ENCODE data around the gene ZNF584. TPM values are rescaled to one million over a fixed set of nuclear protein-coding genes. Genes with fewer than 3 reads are reported as not detected.

The ZNF584 gene
- total and polyA plus RNA-seq, 2 experiments from 2014 or later = 2.3 to 8.1 TPM

DNA sequence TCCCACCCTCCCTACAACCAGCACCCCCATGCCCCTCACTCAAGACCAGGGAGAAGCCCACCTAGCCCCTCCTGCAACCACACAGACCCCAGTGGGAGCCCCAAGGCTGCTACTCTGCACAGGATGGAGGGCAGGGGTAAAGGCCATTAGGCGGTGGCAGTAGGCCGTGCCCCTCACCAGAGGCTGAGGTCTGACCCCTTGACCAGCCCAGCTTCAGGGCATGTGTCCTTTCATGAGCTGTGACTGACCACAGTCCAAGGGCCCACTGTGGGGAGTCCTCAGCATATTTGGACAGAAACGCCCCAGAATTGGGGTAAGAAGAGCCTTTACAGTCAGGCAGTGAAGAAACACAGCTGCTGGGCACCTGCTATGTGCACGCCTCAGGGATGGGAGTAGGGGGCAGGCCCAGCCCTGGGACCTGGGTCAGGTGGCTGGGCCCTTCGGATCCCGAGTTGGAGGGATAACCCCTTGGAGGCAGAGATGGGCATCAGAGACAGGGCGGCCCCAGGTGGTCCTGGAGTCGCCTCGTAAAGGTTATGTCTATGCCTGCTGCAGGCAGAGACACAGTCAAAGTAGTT lies 23.0 kb upstream of the ZNF584 start:
- peaks cover 25% of the 10 kb centered on the region for H3F3A ChIP-seq (replicated peaks; ENCODE audit: low read depth)
- peaks cover 21% of the 10 kb centered on the region for H3K4me1 Mint-ChIP-seq
- peak overlapping the region; percentile 99 for H3K4me3 Mint-ChIP-seq
- TF ChIP-seq, protein P1, sequence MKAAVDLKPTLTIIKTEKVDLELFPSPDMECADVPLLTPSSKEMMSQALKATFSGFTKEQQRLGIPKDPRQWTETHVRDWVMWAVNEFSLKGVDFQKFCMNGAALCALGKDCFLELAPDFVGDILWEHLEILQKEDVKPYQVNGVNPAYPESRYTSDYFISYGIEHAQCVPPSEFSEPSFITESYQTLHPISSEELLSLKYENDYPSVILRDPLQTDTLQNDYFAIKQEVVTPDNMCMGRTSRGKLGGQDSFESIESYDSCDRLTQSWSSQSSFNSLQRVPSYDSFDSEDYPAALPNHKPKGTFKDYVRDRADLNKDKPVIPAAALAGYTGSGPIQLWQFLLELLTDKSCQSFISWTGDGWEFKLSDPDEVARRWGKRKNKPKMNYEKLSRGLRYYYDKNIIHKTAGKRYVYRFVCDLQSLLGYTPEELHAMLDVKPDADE (IDR thresholded peaks at IDR 0.05) = no peak
- TF ChIP-seq ZNF114 (CRISPR knock-in tag; IDR thresholded peaks at IDR 0.05) (no peak), NANOG (IDR thresholded peaks at IDR 0.05; ENCODE audit: borderline replicate concordance) (no peak), CREB1 (CRISPR knock-in tag; IDR thresholded peaks at IDR 0.05; ENCODE audit: low read depth) (no peak)
- TF ChIP-seq, protein P2, sequence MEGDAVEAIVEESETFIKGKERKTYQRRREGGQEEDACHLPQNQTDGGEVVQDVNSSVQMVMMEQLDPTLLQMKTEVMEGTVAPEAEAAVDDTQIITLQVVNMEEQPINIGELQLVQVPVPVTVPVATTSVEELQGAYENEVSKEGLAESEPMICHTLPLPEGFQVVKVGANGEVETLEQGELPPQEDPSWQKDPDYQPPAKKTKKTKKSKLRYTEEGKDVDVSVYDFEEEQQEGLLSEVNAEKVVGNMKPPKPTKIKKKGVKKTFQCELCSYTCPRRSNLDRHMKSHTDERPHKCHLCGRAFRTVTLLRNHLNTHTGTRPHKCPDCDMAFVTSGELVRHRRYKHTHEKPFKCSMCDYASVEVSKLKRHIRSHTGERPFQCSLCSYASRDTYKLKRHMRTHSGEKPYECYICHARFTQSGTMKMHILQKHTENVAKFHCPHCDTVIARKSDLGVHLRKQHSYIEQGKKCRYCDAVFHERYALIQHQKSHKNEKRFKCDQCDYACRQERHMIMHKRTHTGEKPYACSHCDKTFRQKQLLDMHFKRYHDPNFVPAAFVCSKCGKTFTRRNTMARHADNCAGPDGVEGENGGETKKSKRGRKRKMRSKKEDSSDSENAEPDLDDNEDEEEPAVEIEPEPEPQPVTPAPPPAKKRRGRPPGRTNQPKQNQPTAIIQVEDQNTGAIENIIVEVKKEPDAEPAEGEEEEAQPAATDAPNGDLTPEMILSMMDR (conservative IDR thresholded peaks at IDR 0.05; ENCODE audit: low read depth in 2 of 2) = no peak
- H3K27ac ChIP-seq (ENCODE audit: low read depth) = peak overlapping the region; percentile 94
- H3K36me3 Mint-ChIP-seq (ENCODE audit: low read depth) = peaks cover 34% of the 10 kb centered on the region
- DNase-seq (ENCODE audit: low spot score) = no peak
- H3K9me3 Mint-ChIP-seq = peaks cover 3% of the 10 kb centered on the region; the same call in 2 of the 3 replicates
- H3K79me2 ChIP-seq (replicated peaks; ENCODE audit: insufficient read depth) = peaks cover 33% of the 10 kb centered on the region
- H3K4me1 ChIP-seq (ENCODE audit: insufficient read depth) = peaks cover 13% of the 10 kb centered on the region
- peak overlapping the region; percentile 97 for H3K4me2 ChIP-seq
- peaks cover 20% of the 10 kb centered on the region for H3K36me3 ChIP-seq (ENCODE audit: insufficient read depth)
- no peak overlapping the region for H2AFZ ChIP-seq
- H3K27me3 ChIP-seq (ENCODE audit: insufficient read depth) = no peaks in the 10 kb centered on the region
- peak overlapping the region; percentile 98 for H3K27ac Mint-ChIP-seq
- no peaks in the 10 kb centered on the region for H3K9me2 ChIP-seq (ENCODE audit: insufficient read depth)
- peaks cover 25% of the 10 kb centered on the region for H4K20me1 ChIP-seq (replicated peaks; ENCODE audit: insufficient read depth)
- H3K27me3 Mint-ChIP-seq (ENCODE audit: insufficient read depth, low read depth, poor library complexity) = peaks cover 25% of the 10 kb centered on the region
- peak overlapping the region; percentile 87 for H3K4me3 ChIP-seq
- ATAC-seq = no peak

DNA sequence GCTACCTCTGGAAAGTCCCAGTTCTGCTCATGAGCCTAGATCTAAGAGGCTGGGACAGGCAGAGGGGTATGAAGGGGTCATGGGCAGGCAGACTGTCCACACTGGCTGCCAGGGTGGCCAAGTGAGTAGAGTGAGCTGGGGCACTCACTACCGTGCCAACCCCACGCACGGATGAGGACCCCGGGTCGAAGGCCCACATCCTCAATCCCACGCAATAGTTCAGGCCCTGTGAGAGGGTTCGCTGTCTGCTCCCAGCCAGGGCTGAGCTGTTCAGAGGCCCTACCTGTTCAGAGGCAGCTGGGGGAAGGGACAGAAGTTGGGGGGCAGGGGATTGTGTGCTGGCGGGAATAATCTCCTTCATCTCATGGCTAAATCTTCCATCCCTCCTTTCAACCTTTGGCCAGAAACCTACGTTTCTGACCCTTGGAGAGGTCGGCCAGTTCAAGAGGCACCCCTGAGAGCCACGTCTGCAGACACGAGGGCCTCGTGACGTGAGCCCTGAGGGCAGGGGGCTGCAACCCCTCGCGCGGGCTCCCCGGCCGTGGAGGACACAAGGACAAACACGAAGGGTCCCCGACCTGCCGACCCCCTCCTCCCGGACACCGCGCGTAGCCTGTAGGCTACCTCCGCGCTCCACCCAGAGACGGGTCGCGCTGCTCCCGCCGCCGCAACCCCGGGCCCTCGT lies 22.4 kb upstream of the ZNF584 start:
- Histone ChIP-seq H3K4me3 (peak overlapping the region; percentile 87), H3K36me3 (ENCODE audit: insufficient read depth) (peaks cover 27% of the 10 kb centered on the region), H3K27ac (ENCODE audit: low read depth) (peak overlapping the region; percentile 94), H4K20me1 (replicated peaks; ENCODE audit: insufficient read depth) (peaks cover 31% of the 10 kb centered on the region), H3K27me3 (ENCODE audit: insufficient read depth) (no peaks in the 10 kb centered on the region), H3K9me2 (ENCODE audit: insufficient read depth) (no peaks in the 10 kb centered on the region), H3K79me2 (replicated peaks; ENCODE audit: insufficient read depth) (peaks cover 39% of the 10 kb centered on the region), H3K4me2 (peak overlapping the region; percentile 97), H2AFZ (peak overlapping the region; percentile 1), H3K4me1 (ENCODE audit: insufficient read depth) (peaks cover 13% of the 10 kb centered on the region), H3F3A (replicated peaks; ENCODE audit: low read depth) (peaks cover 31% of the 10 kb centered on the region)
- Mint-ChIP-seq H3K4me1 (peaks cover 25% of the 10 kb centered on the region), H3K9me3 (peaks cover 3% of the 10 kb centered on the region; the same call in 2 of the 3 replicates), H3K36me3 (ENCODE audit: low read depth) (peaks cover 40% of the 10 kb centered on the region), H3K27me3 (ENCODE audit: insufficient read depth, low read depth, poor library complexity) (peaks cover 24% of the 10 kb centered on the region), H3K27ac (peak overlapping the region; percentile 98), H3K4me3 (peak overlapping the region; percentile 99)
- TF ChIP-seq, protein P1 (IDR thresholded peaks at IDR 0.05) = no peak
- TF ChIP-seq, protein P3, sequence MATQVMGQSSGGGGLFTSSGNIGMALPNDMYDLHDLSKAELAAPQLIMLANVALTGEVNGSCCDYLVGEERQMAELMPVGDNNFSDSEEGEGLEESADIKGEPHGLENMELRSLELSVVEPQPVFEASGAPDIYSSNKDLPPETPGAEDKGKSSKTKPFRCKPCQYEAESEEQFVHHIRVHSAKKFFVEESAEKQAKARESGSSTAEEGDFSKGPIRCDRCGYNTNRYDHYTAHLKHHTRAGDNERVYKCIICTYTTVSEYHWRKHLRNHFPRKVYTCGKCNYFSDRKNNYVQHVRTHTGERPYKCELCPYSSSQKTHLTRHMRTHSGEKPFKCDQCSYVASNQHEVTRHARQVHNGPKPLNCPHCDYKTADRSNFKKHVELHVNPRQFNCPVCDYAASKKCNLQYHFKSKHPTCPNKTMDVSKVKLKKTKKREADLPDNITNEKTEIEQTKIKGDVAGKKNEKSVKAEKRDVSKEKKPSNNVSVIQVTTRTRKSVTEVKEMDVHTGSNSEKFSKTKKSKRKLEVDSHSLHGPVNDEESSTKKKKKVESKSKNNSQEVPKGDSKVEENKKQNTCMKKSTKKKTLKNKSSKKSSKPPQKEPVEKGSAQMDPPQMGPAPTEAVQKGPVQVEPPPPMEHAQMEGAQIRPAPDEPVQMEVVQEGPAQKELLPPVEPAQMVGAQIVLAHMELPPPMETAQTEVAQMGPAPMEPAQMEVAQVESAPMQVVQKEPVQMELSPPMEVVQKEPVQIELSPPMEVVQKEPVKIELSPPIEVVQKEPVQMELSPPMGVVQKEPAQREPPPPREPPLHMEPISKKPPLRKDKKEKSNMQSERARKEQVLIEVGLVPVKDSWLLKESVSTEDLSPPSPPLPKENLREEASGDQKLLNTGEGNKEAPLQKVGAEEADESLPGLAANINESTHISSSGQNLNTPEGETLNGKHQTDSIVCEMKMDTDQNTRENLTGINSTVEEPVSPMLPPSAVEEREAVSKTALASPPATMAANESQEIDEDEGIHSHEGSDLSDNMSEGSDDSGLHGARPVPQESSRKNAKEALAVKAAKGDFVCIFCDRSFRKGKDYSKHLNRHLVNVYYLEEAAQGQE (IDR thresholded peaks at IDR 0.05; ENCODE audit: unreplicated experiment) = no peak
- TF ChIP-seq CREB1 (CRISPR knock-in tag; IDR thresholded peaks at IDR 0.05; ENCODE audit: low read depth) (no peak), JUNB (IDR thresholded peaks at IDR 0.05; ENCODE audit: unreplicated experiment) (no peak)
- ATAC-seq (peak; percentile 34), DNase-seq (ENCODE audit: low spot score) (no peak)

Measured in GM23338 (cell line).